Stomach smooth muscle (tissue), 2 donors: ENCODE data around the gene USP33.
A peak's percentile ranks its signal among the peaks of the same experiment; 100 is the strongest.

ENCODE experiments used
- H3K27ac ChIP-seq: one replicate; pipeline ENCODE4 v1.7.0; 2013; ENCODE audit warnings: mild to moderate bottlenecking, low read length, inconsistent platforms
- H3K27me3 ChIP-seq, 2 donors: one replicate each; pipeline ENCODE4 v1.7.0; 2013; ENCODE audit warnings: low read length in 2 of 2; ENCODE audit not compliant: insufficient read depth in 2 of 2, control insufficient read depth in 1 of 2
- H3K36me3 ChIP-seq, 2 donors: one replicate each; pipeline ENCODE4 v1.7.0; 2013; ENCODE audit warnings: low read length in 2 of 2; ENCODE audit not compliant: control insufficient read depth in 2 of 2, insufficient read depth in 2 of 2
- H3K4me1 ChIP-seq: one replicate; pipeline ENCODE4 v1.7.0; 2013; ENCODE audit warnings: low read length; ENCODE audit not compliant: control insufficient read depth, insufficient read depth
- H3K4me3 ChIP-seq, 2 donors: one replicate each; pipeline ENCODE4 v1.7.0; 2013; ENCODE audit warnings: low read length in 2 of 2
- H3K9ac ChIP-seq, 2 donors: one replicate each; pipeline ENCODE4 v1.7.0; 2013; ENCODE audit warnings: low read length in 2 of 2, mild to moderate bottlenecking in 1 of 2
- H3K9me3 ChIP-seq, 2 donors: one replicate each; pipeline ENCODE4 v1.7.0; 2013; ENCODE audit warnings: low read length in 2 of 2; ENCODE audit not compliant: control insufficient read depth in 2 of 2
- donor health status: healthy.
- donor health status: Pancreatic carcinoma.

The USP33 gene

GRCh38 chr1:77671836-77672235 lies 87.8 kb downstream of the USP33 start:
- Histone ChIP-seq H3K27ac (no peak overlapping the region), H3K27me3 (no peaks in the 10 kb centered on the region), H3K4me1 (peaks cover 3% of the 10 kb centered on the region), H3K9ac (no peak overlapping the region), H3K9me3 (no peaks in the 10 kb centered on the region), H3K36me3 (no peaks in the 10 kb centered on the region), H3K4me3 (peak overlapping the region in 1 of 2 donors; percentile 35)

GRCh38 chr1:77670330-77670729 lies 89.3 kb downstream of the USP33 start:
- Histone ChIP-seq H3K4me1 (peaks cover 3% of the 10 kb centered on the region), H3K27me3 (no peaks in the 10 kb centered on the region), H3K9ac (no peak overlapping the region), H3K4me3 (no peak overlapping the region), H3K27ac (no peak overlapping the region), H3K36me3 (no peaks in the 10 kb centered on the region), H3K9me3 (no peaks in the 10 kb centered on the region)

DNA sequence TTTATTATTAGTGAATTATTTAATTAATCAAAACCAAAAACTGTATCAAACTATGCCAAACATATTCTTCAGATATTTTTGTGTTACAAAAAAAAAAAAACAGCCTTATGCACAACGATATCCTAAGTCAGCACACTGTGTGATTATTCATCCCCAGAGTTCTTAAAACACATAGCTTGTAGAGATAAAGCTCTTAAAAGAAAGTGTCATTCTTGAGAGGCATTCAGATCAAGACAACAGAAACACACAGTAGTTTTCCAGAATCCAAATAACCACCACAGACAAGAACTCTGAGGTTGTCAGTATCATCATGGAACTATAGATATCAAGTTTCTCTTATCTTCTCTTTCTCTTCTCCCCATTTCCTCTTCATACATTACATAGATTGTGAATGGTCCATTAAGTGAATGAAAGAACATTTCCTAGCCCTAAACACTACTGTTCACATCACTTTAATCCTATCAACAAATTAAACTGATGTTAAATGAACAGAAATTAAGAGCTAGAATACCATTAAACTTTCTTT lies 90.7 kb downstream of the USP33 start:
- no peaks in the 10 kb centered on the region for H3K36me3 ChIP-seq
- no peak overlapping the region for H3K9ac ChIP-seq
- peaks cover 3% of the 10 kb centered on the region for H3K4me1 ChIP-seq
- no peaks in the 10 kb centered on the region for H3K27me3 ChIP-seq
- no peaks in the 10 kb centered on the region for H3K9me3 ChIP-seq
- no peak overlapping the region for H3K27ac ChIP-seq
- no peak overlapping the region for H3K4me3 ChIP-seq

- H3K4me3 ChIP-seq = no peak overlapping the region
- no peak overlapping the region for H3K9ac ChIP-seq
- H3K27ac ChIP-seq = no peak overlapping the region
- no peaks in the 10 kb centered on the region for H3K9me3 ChIP-seq
- no peaks in the 10 kb centered on the region for H3K27me3 ChIP-seq
- no peaks in the 10 kb centered on the region for H3K36me3 ChIP-seq
- no peaks in the 10 kb centered on the region for H3K4me1 ChIP-seq
Observed at GRCh38 chr1:77664939-77665516, 94.6 kb downstream of the USP33 start.

GRCh38 chr1:77661696-77662095 lies 98.0 kb downstream of the USP33 start:
- Histone ChIP-seq H3K4me1 (no peaks in the 10 kb centered on the region), H3K9me3 (no peaks in the 10 kb centered on the region), H3K4me3 (no peak overlapping the region), H3K36me3 (no peaks in the 10 kb centered on the region), H3K27me3 (no peaks in the 10 kb centered on the region), H3K9ac (no peak overlapping the region), H3K27ac (no peak overlapping the region)

DNA sequence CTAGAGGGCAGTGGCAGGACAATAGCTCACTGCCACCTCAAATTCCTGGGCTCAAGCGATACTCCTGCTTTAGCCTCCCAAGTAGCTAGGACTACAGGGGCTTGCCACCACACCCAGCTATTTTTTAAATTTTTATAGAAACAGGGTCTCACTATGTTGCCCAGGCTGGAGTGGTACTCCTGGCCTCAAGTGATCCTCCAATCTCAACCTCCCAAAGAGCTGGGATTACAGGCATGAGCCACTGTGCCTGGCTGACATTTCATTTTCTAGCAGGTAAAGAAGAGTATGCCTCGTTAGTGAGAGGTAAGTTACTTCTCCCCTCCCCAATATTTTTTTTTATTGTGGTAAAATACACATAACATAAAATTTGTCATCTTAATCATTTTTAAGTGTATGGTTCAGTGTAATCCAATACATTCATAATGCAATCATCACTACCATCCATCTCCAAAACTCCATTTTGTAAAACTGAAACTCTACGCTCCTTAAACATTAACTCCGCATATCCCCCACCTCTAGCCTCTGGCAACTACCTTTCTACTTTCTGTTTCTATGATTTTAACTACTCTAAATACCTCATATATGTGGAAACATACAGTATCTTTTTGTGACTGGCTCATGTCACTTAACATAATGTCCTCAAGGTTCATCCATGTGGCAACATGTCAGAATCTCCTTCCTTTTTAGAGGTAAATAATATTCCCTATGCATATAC lies 99.6 kb downstream of the USP33 start:
- H3K4me1 ChIP-seq = no peaks in the 10 kb centered on the region
- no peaks in the 10 kb centered on the region for H3K27me3 ChIP-seq
- no peak overlapping the region for H3K27ac ChIP-seq
- no peak overlapping the region for H3K4me3 ChIP-seq
- no peak overlapping the region for H3K9ac ChIP-seq
- H3K9me3 ChIP-seq = no peaks in the 10 kb centered on the region
- H3K36me3 ChIP-seq = no peaks in the 10 kb centered on the region

GRCh38 chr1:77658271-77658670 lies 101.4 kb downstream of the USP33 start:
- Histone ChIP-seq H3K9me3 (no peaks in the 10 kb centered on the region), H3K36me3 (no peaks in the 10 kb centered on the region)

DNA sequence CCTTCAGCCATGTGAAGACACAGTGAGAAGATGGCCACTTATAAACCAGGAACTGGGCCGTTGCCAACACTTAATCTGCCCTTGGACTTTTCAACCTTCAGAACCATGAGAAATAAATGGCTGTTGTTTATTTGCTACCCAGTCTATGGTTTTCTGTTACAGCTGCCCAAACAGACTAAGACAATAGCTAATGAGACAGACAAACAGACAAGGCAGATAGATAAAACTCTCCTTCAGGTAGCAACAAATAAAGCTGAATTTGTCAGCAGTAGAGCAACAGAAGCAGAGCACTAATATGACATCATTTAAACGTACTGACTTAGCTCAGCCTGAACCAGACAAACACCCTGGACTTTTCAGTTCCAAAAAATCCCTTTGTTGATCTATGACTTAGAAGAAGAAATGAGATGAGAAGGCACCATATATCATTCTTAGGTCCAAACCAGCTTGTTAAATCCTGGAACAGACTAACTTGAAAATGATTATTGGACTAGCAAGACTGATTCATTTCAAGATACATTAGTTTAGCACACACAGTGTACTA lies 104.1 kb downstream of the USP33 start:
- Histone ChIP-seq H3K4me1 (no peaks in the 10 kb centered on the region), H3K9me3 (peaks cover 3 to 5% of the 10 kb centered on the region in 2 donors)

More at GRCh38 chr1:77658271-77658670, 101.4 kb downstream of the USP33 start:
- Histone ChIP-seq H3K4me1 (no peaks in the 10 kb centered on the region), H3K27ac (no peak overlapping the region), H3K4me3 (no peak overlapping the region), H3K9ac (no peak overlapping the region), H3K27me3 (no peaks in the 10 kb centered on the region)

GRCh38 chr1:77652970-77653516 lies 106.6 kb downstream of the USP33 start:
- Histone ChIP-seq H3K9ac (no peak overlapping the region), H3K9me3 (peaks cover 3 to 11% of the 10 kb centered on the region in 2 donors), H3K27me3 (no peaks in the 10 kb centered on the region), H3K4me3 (no peak overlapping the region), H3K27ac (no peak overlapping the region), H3K4me1 (no peaks in the 10 kb centered on the region), H3K36me3 (no peaks in the 10 kb centered on the region)

More for the DNA sequence above, 104.1 kb downstream of the USP33 start:
- Histone ChIP-seq H3K27ac (no peak overlapping the region), H3K9ac (no peak overlapping the region), H3K27me3 (no peaks in the 10 kb centered on the region), H3K36me3 (no peaks in the 10 kb centered on the region), H3K4me3 (no peak overlapping the region)

GRCh38 chr1:77652268-77652667 lies 107.4 kb downstream of the USP33 start:
- Histone ChIP-seq H3K27ac (no peak overlapping the region), H3K27me3 (no peaks in the 10 kb centered on the region), H3K36me3 (no peaks in the 10 kb centered on the region), H3K9me3 (peaks cover 3 to 11% of the 10 kb centered on the region in 2 donors), H3K4me3 (no peak overlapping the region), H3K9ac (no peak overlapping the region), H3K4me1 (no peaks in the 10 kb centered on the region)
